NCI-H2227 (cell line): Measurements from ENCODE around the gene USP5.
"Not testable (repeated sequence)": the region's sequence is repeated elsewhere in the genome, so short reads cannot be mapped to it uniquely, and the experiment has no call there.

Source experiments
- DNase-seq: peaks from one replicate; lab custom pipeline; 2025; ENCODE audit not compliant: unreplicated experiment; lab: John Stamatoyannopoulos, UW

The USP5 gene

GRCh38 chr12:6884539-6884938 lies 32.6 kb downstream of the USP5 start:
- DNase-seq: no peak

- DNase-seq: not testable (repeated sequence)
Observed at GRCh38 chr12:6886206-6886999, 34.5 kb downstream of the USP5 start.

GRCh38 chr12:6887460-6887859 lies 35.5 kb downstream of the USP5 start:
- no peak for DNase-seq

- no peak for DNase-seq
Observed at GRCh38 chr12:6888360-6888759, 36.4 kb downstream of the USP5 start.

GRCh38 chr12:6888794-6889193 lies 36.8 kb downstream of the USP5 start:
- DNase-seq: not testable (repeated sequence)

GRCh38 chr12:6889775-6890573 lies 38.0 kb downstream of the USP5 start:
- not testable (repeated sequence) for DNase-seq

GRCh38 chr12:6890789-6891645 lies 39.1 kb downstream of the USP5 start:
- DNase-seq: peak; percentile 97

GRCh38 chr12:6891646-6892001 lies 39.7 kb downstream of the USP5 start:
- no peak for DNase-seq

GRCh38 chr12:6892683-6893082 lies 40.7 kb downstream of the USP5 start:
- DNase-seq: not testable (repeated sequence)

- no peak for DNase-seq
Observed at GRCh38 chr12:6894321-6894720, 42.4 kb downstream of the USP5 start.

GRCh38 chr12:6896846-6897435 lies 45.0 kb downstream of the USP5 start:
- no peak for DNase-seq

GRCh38 chr12:6899427-6899826 lies 47.5 kb downstream of the USP5 start:
- no peak for DNase-seq

- no peak for DNase-seq
Observed at GRCh38 chr12:6899837-6900519, 48.0 kb downstream of the USP5 start.

GRCh38 chr12:6902448-6902847 lies 50.5 kb downstream of the USP5 start:
- no peak for DNase-seq

GRCh38 chr12:6903722-6904121 lies 51.8 kb downstream of the USP5 start:
- no peak for DNase-seq

GRCh38 chr12:6904280-6905276 lies 52.6 kb downstream of the USP5 start, which contains the start of gene LRRC23:
TSS of gene LRRC23 (plus strand) at chr12:6904822. CDS start at chr12:6905634, 812 bp downstream.
- peak; percentile 96 for DNase-seq

- DNase-seq: no peak
Observed at GRCh38 chr12:6905414-6906040, 53.6 kb downstream of the USP5 start.

GRCh38 chr12:6908141-6908540 lies 56.2 kb downstream of the USP5 start:
- not testable (repeated sequence) for DNase-seq
